Panc1 (cell line): ENCODE results near the gene UCP1.

ENCODE experiments used
- CTCF ChIP-seq: fragments of 450-650 bp; IDR thresholded peaks from 2 replicates; pipeline ENCODE4 v1.5.1; 2017; ENCODE audit warnings: mild to moderate bottlenecking
- POLR2AphosphoS5 ChIP-seq: IDR thresholded peaks from 2 replicates; pipeline ENCODE4 v1.6.1; 2012; ENCODE audit warnings: mild to moderate bottlenecking, low read depth, low read length, moderate library complexity
- REST ChIP-seq, 2 experiments: IDR thresholded peaks; 2 replicates each; pipeline ENCODE4 v1.6.1; 2011 to 2012; ENCODE audit warnings: low read depth in 2 of 2, control low read depth in 1 of 2, low read length in 1 of 2, mild to moderate bottlenecking in 1 of 2, moderate library complexity in 1 of 2; ENCODE audit not compliant: insufficient read depth in 1 of 2

GRCh38 chr4:140611854-140612253 lies 43.1 kb upstream of the UCP1 start:
- no peak for TF ChIP-seq CTCF
- no peak for TF ChIP-seq REST (IDR thresholded peaks at IDR 0.05; ENCODE audit: insufficient read depth in 1 of 2, low read depth in 2 of 2, low read length in 1 of 2)
- no peak for TF ChIP-seq POLR2AphosphoS5
